Uterus (tissue), 4 donors: ENCODE data around the gene PRR35. TPM values are rescaled to one million over a fixed set of nuclear protein-coding genes. Genes with fewer than 3 reads are reported as not detected.
A peak's percentile ranks its signal among the peaks of the same experiment; 100 is the strongest.

Source experiments
- DNase-seq, 2 donors: peaks; one replicate each; pipeline ENCODE4 v3.0.0-alpha.2; 2019 to 2020
- H3K27ac ChIP-seq, 2 donors: fragments of 200-600 bp; sonication (generic); 1 replicate in 1 of 2; 2 replicates in 1 of 2; pipeline ENCODE4 v1.5.1; 2016 to 2018
- H3K27me3 ChIP-seq, 2 donors: fragments of 200-600 bp; sonication (generic); one replicate each; pipeline ENCODE4 v1.5.1; 2018 to 2019; ENCODE audit warnings: control low read depth in 1 of 2
- H3K36me3 ChIP-seq, 2 donors: fragments of 200-600 bp; sonication (generic); one replicate each; pipeline ENCODE4 v1.5.1; 2019; ENCODE audit warnings: control low read depth in 1 of 2
- H3K4me1 ChIP-seq, 2 donors: fragments of 200-600 bp; sonication (generic); one replicate each; pipeline ENCODE4 v1.5.1; 2018 to 2019; ENCODE audit warnings: control low read depth in 1 of 2
- H3K4me3 ChIP-seq, 2 donors: fragments of 200-600 bp; sonication (generic); 1 replicate in 1 of 2; 2 replicates in 1 of 2; pipeline ENCODE4 v1.5.1; 2018 to 2019; ENCODE audit warnings: mild to moderate bottlenecking in 1 of 2
- H3K9me3 ChIP-seq, 2 donors: fragments of 200-600 bp; sonication (generic); one replicate each; pipeline ENCODE4 v1.5.1; 2019; ENCODE audit warnings: control low read depth in 1 of 2
- CTCF ChIP-seq, 4 experiments: fragments of 200-600 bp in 2 of 4; fragments of 450-650 bp in 2 of 4; sonication (generic) in 2 of 4; IDR thresholded peaks; one replicate each; pipeline ENCODE4 v1.5.1; 2016 to 2019; ENCODE audit warnings: antibody characterized with exemption in 4 of 4, mild to moderate bottlenecking in 2 of 4, moderate library complexity in 1 of 4
- POLR2A ChIP-seq, 2 donors: fragments of 450-650 bp; IDR thresholded peaks; one replicate each; pipeline ENCODE4 v1.6.1; 2016; ENCODE audit warnings: antibody characterized with exemption in 2 of 2, mild to moderate bottlenecking in 1 of 2, moderate library complexity in 1 of 2
- intact Hi-C: fragments of 100-400 bp; cut with DNase I; formaldehyde crosslinking; loops from one replicate; pipeline ENCODE4 v1.15.1; 2023; ENCODE audit warnings: low total_unique reads
- total RNA-seq, 4 donors: library from RNA; depleted of rRNA in 3 of 4; stranded (reverse); fragments of >200 nt in 3 of 4; gene quantifications; one replicate each; pipeline versions ENCODE4 v1.1.0 to v1.2.4, GENCODE V29; 2014 to 2023
- donor health status: DM: yes; HTN: yes; CAD: no.

The PRR35 gene
- total RNA-seq, 4 donors from 2014 or later = not detected

- no peak for TF ChIP-seq POLR2A (IDR thresholded peaks at IDR 0.05)
- no peak for TF ChIP-seq CTCF (IDR thresholded peaks at IDR 0.05)
- H3K27ac ChIP-seq = peak overlapping the region; percentile 76 to 78
- DNase-seq = no peak
- H3K4me3 ChIP-seq = peak overlapping the region; percentile 58 to 80
- H3K27me3 ChIP-seq = no peaks in the 10 kb centered on the region
- H3K4me1 ChIP-seq = peaks cover 13 to 15% of the 10 kb centered on the region in 2 donors
- intact Hi-C loops = no loop called here
- no peaks in the 10 kb centered on the region for H3K36me3 ChIP-seq
- no peaks in the 10 kb centered on the region for H3K9me3 ChIP-seq
These were observed 8.4 kb downstream of the PRR35 start for GRCh38 chr16:568401-569258.

GRCh38 chr16:569445-570254 is 9.5 kb downstream of the PRR35 start, which contains the start of gene PIGQ:
Gene PIGQ, plus strand, starts transcription at chr16:569968. Its CDS starts 4,107 bp downstream, at chr16:574075.
- intact Hi-C loops = loop anchor here (10.0 kb wide), 1 partner anchor 95 kb away; the partner anchor contains the start of gene RHOT2
- Histone ChIP-seq H3K27ac (peak within 1 kb of the TSS; percentile 76 to 78), H3K9me3 (no peaks in the 10 kb centered on the region), H3K4me1 (peaks cover 13 to 15% of the 10 kb centered on the region in 2 donors), H3K27me3 (no peaks in the 10 kb centered on the region), H3K4me3 (peak within 1 kb of the TSS; percentile 58 to 80), H3K36me3 (no peaks in the 10 kb centered on the region)
- TF ChIP-seq CTCF (IDR thresholded peaks at IDR 0.05) = no peak
- TF ChIP-seq POLR2A (IDR thresholded peaks at IDR 0.05) = peak in 1 of 2 donors; percentile 34
- peak; percentile 62 to 65 for DNase-seq

GRCh38 chr16:572865-573650 is 12.9 kb downstream of the PRR35 start:
- H3K4me3 ChIP-seq = no peak overlapping the region
- no peaks in the 10 kb centered on the region for H3K27me3 ChIP-seq
- intact Hi-C loops = loop anchor here (10.0 kb wide), 1 partner anchor 92 kb away; the partner anchor contains the start of gene RHOT2
- no peaks in the 10 kb centered on the region for H3K4me1 ChIP-seq
- TF ChIP-seq POLR2A (IDR thresholded peaks at IDR 0.05) (no peak), CTCF (IDR thresholded peaks at IDR 0.05) (no peak)
- DNase-seq = no peak
- H3K9me3 ChIP-seq = no peaks in the 10 kb centered on the region
- no peak overlapping the region for H3K27ac ChIP-seq
- H3K36me3 ChIP-seq = no peaks in the 10 kb centered on the region

GRCh38 chr16:574021-574760 is 14.0 kb downstream of the PRR35 start:
- H3K27me3 ChIP-seq = no peaks in the 10 kb centered on the region
- no peak overlapping the region for H3K27ac ChIP-seq
- DNase-seq = no peak
- TF ChIP-seq POLR2A (IDR thresholded peaks at IDR 0.05) = no peak
- H3K4me3 ChIP-seq = no peak overlapping the region
- no peaks in the 10 kb centered on the region for H3K9me3 ChIP-seq
- intact Hi-C loops = loop anchor here (10.0 kb wide), 1 partner anchor 91 kb away; the partner anchor contains the start of gene RHOT2
- H3K36me3 ChIP-seq = no peaks in the 10 kb centered on the region
- no peaks in the 10 kb centered on the region for H3K4me1 ChIP-seq
